GM03348 (cell line): ENCODE results near the gene EYA2.
A peak's percentile ranks its signal among the peaks of the same experiment; 100 is the strongest.

Source experiments
- DNase-seq: peaks from one replicate; pipeline ENCODE4 v3.0.0; 2012; ENCODE audit warnings: low spot score

Gene EYA2

DNA sequence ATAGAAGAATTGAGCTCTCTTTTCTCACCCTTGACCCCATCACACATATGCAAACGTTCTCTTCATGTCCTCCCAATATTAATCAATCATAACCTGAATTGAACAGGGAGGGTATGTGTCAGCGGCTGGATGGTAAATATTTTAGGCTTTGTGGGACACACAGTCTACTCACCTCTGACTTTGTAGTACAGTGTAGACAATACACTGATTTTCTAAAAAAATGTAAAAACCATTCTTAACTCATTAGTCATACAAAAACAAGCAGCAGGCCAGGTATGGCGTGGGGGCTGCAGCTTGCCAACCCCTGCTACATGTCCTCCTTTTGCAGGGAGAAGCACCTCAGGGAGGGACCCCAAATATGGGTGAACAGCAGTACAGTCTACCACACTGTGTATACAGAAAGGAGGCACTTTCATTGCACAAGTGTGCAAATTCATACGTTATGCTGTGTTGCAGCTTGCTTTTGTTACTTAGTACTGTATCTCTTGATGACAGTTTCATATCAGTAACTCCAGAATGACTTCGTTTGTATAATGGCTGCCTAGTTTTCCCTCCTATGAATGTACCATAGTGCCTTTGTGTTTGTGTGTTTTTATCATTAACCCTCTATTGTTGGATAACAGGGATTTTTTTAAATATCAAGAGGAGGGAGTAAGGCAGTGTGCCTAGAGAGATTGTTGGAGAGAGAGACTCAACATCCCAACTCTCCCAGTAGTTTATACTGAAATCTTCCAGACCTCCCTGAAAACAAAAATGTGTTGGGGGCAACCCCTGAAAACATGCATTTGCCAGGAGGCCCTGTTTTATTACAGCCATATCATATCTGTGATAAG, 247.5 kb downstream of the EYA2 start:
- no peak for DNase-seq

DNA sequence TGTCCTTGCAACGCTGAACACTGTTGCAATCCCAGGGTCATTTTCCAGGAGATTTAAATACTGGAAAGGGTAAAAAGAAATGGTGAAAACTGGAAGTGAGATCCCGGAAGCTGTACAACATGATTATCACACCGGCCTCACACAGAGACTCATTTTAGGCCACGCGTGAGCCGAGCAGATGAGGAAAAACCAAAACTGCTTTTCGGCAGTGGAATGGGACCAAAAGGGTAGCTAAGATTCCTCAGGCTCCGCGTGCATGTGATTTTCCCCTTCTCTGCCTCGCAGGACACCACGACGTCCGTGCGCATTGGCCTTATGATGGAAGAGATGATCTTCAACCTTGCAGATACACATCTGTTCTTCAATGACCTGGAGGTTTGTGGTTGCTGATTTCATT, 248.1 kb downstream of the EYA2 start:
- no peak for DNase-seq

DNA sequence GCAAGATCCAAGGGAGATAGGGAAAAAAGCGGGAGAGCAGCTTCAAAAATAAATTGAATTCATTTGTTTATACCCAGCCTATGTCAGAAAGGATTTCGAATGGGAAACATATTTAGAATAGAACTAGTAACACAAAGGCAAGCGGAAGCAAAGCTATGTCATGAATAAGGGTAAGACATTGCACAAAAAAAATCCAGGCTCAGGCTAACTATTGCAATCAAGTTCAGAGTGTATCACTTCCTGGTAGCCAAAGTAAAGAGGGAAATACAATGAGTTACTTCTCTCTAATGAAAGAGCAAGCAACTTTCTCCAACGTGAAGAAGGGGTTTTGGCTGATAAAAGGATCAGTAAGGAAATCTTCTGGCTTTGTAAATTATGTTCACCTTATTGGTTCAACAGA, 249.0 kb downstream of the EYA2 start:
- DNase-seq: no peak

DNA sequence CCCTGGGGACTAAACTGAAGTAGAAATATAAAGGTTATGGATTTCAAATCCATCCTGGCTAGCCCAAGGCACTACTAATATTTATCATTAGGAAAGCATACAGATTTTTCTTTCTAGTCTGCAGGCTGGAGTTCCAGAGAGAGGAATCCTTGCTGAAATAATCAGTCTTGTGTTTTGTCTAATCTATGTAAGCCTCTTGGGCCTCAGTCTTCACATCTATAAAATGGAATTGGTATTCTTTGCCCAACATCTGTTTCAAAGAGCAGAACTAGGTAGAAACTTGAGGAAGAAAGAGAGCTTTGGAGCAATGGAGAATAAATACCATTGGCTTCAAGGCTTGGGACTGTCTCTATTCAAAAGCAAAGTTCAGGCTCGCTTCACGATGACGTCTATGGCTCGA, 249.8 kb downstream of the EYA2 start:
- no peak for DNase-seq

DNA sequence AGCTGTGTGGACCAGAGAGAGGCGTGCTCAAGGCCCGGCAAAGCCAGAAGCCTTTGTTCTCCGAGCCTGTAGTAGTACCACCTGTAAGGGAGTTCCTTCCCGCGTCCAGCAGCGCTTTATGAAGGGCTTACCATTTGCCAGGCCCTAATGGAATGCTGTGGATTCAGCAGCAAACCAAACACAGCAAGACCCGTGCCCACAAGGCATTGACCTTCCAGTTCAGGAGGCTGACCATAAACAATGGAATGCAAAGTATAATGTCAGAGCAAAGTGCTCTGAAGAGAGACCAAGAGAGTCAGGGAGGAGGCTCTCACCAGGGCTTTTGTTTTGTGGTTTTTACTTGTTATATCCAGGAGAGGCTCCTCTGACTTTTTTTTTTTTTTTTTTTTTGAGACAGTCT, 252.0 kb downstream of the EYA2 start:
- DNase-seq: peak; percentile 68

DNA sequence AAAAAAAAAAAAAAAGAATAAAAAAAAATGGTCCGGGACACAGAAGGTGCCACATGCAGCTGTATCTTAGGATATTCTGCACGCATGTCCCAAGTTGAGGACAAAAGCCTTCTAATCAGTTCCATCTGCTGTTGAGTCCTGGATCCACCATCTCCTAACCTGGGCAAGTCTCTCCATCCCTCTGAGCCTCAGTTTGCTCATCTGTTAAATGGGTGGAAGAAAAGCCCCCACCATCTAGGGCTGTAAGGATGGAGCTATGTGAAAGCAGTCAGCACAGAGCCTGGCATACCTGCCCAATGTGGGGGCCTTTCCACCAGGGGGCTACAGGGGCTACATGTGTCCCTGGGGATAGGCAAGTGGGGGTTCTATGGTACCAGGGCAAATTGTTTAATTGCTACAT, 253.4 kb downstream of the EYA2 start:
- no peak for DNase-seq

DNA sequence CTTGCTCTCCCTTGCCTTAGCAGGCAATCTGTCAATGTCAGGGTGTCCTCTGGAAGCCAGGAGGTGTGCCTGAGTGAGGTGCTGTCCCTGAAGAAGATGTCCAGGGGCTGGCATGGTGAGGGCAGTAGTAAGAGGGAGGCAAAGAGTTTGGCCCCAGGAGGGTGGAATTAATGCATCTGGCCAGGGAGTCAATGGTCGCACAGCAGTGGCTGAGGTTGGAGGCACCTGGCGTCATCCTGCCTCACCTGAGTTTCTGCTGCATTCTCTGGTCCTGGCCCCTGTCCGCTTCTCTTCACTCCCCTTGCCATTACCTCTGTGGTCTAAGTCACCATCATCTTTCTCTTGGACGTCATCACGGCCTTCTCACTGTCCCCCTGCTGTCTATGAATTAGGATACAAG, 255.3 kb downstream of the EYA2 start:
- DNase-seq: no peak

DNA sequence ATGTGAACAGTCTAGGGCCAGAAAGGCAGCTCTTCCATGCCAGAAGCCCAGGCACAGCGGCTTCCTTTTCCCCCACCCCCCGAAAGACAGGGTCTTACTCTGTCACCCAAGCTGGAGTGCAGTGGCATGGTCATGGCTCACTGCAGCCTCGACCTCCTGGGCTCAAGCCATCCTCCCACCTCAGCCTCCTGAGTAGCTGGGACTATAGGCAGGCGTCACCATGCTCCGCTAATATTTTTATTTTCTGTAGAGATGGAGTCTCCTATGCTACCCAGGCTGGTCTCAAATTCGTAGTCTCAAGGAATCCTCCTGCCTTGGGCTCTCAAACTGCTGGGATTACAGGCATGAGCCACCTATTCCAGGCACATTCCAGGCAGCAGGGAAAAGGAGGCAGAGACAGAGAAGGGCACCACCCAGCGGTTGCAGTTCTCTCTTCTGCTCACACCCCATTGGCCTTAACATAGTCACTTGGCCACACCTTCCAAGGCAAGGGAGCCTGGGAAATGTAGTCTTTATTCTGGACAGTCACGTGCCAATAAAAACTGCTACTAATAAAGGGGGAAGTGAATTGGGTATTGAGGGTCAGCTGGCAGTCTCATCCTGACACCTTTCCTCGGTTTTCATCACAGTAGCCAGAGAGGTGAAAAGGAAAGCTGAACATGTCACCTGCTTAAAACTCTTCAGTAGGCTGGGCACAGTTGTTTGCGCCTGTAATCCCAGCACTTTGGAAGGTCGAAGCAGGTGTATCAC, 255.9 kb downstream of the EYA2 start:
- DNase-seq: peak; percentile 89

DNA sequence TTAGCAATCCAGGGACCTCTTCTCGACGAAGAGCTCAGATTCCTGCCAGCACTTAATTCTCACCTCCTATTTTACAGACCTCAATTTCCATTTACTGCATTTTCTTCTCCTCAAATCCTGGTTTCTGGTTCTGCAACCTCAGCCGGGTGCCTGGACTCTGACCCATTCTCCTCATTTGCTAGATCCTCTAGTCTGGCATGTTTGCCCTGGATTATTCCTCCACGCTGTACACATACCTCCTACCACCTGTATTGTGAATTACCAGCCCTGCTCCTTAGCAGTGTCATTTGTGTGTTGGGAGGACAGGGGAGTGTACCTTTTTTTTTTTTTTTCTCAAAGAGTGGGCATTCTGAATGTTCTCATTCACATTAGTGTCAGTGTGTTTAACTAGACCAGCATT, 257.4 kb downstream of the EYA2 start:
- no peak for DNase-seq

DNA sequence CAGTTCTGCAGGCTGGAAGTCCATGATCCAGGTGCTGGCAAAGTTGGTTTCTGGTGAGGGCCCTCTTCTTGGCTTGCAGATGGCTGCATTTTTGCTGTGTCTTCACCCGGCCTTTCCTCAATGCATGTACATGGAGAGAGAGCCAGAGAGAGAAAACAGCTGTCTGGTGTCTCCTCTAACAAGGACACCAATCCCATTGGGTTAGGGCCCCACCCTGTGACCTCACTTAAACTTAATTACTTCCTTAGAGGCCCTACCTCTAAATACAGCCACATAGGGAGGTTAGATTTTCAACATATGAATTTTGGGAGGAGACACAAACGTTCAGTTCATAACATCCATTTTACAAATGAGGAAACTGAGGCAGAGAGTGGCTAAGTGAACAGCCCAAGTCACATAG, 259.4 kb downstream of the EYA2 start:
- no peak for DNase-seq

DNA sequence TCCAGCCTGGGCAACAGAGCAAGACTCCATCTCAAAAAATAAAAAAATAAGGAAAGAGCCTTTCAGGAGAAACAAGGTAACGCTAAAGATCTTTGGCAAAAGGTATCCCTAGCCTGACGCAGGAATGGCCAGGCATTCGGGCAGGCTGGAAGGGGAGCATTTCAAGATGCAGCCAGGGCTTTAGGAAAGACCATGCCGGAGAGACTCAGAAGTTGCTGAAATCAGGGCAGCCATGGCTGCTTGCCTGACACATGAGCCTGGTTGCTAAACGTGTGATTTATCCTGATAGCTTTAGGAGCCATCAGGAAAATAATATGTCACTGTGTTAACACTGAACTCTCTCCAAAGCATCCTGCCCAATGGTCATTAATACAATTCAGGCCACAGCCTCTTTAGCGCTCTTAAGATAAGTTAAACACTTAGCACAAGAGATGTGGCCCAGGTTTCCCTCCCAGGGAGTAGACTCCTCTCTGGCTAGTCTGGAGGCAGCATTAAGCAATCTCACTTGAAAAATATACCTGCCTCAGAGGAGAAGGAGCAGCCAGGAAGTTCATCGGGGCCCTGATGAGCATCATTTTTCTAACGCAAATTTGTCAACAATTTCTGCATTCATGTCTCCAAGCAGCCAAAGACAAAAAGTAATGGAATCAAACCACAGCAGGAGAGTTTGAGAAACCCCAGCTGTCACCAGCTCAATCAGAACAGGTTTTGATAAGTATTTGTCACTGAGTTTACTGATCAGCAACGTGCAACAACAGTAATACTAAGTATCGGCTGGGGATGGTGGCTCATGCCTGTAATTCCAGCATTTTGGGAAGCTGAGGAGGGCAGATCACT, 261.9 kb downstream of the EYA2 start:
- DNase-seq: no peak

DNA sequence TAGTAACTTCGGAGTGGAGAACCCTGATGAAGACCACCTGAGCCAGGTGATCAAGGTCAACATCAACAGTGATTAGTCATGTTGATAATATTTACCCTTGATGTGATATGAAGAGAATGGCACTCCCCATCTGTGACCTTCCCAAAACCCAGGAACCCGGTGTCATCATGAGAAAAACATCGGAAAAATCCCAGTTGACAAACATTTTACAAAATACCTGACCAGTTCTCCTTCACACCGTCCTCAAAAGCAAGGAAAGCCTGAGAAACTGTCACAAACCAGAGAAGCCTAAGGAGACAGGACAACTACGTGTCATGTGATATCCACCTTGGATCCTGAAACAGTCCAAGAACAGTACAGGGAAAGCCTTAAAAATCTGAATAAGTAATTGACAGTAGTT, 264.5 kb downstream of the EYA2 start:
- no peak for DNase-seq

DNA sequence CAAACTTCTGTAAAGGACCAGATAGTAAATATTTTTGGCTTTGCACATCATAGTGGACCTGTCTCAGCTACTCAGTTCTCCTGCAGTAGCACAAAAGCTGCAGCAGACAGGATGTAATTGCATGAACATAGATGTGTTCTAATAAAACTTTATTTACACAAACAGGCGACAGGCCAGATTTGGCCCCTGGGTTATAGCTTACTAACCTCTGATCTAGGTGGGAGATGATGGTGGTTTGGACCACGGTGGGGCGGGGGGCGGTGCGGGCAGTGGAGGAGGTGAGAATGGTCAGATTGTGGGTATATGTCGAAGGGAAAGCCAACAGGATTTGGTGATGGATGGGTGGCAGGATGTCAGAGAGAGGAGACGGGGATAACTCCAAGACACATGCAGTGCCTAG, 265.6 kb downstream of the EYA2 start:
- no peak for DNase-seq

DNA sequence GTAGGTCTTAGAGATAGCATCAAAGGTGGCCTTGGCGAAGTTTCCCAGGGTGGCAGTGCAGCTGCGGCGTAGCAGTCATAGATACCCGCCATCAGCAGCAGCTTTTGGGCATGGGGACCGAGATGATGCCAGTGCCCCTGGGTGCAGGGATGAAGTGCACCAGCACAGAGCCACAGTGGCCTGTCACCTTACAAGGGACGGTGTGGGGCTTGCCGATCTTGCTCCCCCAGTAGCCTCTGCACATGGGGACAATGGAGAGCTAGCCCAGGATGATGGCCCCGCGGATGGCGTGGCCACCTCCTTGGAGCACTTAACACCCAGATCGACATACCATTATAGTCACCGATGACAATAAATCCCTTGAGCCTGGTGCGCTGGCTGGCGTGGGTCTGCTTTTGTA, 266.3 kb downstream of the EYA2 start:
- DNase-seq: no peak

DNA sequence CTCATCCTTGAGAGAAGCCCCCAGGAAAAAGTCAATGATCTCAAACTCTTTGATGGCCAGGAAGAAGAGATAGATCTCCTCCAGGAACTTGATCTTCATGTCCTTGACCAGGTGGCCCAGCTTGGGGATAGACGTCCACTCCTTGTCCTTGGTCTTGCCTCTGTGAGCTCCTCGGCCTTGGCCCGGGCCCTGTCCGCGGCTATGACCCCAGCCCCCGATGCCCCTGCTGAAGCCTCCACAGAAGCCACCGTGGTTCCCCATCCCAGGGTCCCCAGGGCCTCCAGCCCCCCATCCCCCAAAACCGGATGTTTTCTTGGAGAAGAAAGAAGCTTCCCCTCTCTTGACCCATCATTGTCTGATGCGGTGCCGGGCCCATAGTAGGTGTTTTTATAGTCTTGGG, 266.8 kb downstream of the EYA2 start:
- DNase-seq: no peak

DNA sequence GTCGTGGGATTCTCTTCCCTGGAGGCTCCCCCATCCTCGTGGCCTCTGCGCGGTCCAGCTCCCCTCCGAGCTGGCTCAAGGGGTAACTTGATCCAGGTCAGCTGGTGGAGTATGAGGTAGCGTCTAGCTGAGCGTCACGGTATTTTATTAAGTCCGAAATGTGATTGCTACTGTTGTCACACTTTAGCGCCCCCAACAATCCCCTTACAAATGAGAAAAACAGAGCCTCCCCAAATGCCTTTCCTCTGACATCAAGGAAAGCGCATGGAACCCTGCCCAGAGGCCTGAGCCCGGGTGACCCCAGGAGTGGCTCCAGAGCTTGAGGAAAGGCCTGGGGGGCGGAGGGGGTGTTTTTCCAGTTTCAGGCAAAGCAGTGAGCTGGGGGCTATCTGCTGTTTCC, 269.5 kb downstream of the EYA2 start:
- DNase-seq: no peak

DNA sequence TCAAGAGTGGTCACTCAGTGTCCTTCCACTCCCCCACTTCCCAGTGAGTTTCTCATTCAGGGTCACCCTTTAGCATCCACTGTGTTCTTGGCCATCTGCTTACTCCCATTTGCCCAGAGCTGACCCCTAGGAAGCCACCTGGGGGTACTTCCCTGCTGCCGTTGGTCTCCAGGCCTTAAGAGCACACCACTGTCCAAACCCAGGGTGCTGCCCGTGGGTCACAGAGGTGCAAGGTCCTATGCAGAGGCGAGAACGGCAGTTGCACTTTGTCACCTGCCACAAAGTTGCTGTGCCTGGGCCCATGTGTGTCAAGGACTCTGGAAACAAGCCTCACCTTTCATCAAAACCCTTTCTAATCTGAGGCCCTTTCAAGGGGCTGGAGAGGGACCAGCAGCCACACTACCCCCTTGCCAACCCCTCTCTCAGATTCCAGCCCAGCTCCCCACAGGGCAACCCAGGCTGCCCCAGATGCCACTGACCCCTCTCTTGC, 270.8 kb downstream of the EYA2 start:
- no peak for DNase-seq

DNA sequence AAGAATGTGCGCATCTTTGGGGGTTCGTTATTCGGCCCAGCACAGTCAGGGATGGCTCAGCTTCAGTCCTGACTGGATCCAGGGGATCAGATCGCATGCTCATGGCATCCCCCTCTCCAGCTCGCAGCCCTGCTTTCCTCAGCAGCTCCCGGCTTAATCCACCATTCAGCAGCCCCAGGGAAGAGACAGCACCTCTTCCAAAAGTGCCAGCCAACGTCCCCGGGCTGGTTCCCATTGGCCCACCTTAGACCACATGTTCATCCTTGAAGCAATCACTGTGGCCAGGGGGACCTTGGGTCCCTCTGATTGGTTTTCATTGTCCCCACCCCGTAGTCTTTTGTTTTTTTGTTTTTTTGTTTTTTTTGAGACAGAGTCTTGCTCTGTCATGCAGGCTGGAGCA, 273.2 kb downstream of the EYA2 start:
- DNase-seq: no peak

DNA sequence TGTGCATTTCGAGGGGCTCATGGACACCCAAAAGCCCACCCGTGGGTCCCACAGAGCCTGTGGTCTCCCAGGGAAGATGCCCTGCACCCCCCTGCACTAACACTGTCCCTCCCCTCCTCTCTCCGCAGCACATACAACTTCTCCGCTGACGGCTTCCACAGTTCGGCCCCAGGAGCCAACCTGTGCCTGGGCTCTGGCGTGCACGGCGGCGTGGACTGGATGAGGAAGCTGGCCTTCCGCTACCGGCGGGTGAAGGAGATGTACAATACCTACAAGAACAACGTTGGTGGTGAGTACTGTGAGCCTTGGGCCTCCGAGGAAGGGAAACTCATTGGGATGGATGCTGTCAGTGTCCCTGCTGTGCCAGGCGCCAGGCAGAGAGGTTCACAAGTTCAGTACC, 277.9 kb downstream of the EYA2 start:
- DNase-seq: no peak

DNA sequence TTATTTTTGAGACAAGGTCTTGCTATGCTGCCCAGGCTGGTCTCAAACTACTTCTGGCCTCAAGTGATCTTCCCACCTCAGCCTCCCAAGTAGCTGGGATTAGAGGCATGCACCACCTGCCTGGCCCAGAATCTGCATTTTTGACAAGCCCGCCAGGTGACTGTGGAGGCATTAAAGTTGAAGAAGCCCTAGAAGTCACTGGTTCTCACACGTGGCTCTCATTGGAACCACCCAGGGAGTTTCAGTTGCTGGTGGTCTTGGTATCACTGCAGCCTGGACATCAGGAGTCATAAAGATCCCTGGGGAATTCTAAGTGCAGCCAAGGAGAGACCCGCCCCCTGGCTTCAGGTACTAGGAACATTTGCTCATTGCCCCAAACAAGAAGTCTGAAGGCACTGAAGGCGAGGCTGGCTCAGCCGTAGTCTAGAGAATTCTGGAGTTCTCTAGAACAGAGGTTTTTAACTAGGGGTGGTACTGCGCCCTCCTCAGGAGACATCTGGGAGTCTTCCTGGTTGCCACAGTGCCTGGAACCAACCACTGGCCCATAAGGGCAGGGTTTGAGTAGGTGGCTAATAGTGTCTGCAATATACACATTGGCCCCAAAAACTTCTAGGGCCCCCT, 279.1 kb downstream of the EYA2 start:
- no peak for DNase-seq

DNA sequence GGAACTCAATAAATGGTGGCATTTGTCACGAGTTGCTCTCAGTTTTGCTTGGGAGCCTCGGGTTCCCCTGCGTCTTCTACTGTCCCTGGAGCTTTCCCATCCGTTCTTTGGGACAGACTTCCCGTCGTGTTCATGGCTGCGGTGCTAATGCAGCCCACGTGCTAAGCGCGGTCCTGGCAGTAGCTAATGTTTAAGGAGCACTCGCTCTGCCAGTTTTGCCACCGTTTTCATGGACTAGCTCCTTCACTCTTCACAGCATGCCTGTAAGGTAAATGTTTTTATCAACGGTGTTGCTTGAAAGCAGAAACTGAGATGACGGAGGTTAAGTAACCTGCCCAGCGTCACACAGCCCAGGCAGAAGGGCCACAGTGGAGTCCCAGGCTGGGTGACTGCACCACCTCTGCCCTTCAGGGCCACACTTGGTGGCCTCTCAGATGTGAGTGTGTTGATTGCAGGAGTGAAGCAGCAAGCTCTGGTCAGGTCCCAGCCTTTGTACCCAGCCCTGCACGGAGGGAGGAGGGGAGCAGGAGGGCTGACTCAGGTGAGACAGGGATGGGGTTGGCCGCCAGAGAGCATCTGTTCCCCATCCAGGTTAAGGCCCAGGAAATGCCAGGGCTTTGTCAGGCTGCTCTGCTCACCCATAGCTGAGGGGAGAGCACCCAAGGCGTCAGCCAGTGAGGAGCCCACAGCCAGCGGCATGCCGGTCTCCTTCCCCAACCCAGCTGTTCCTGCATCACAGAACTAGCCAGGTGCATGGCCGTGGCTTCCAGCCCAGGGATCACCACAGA, 280.0 kb downstream of the EYA2 start:
- no peak for DNase-seq
